Ramos (cell line): Measurements from ENCODE around the gene DHRS1.

ENCODE experiments used
- in situ Hi-C: fragments of 300-500 bp; cut with MboI; formaldehyde crosslinking; loops from one replicate; pipeline ENCODE4 v1.14.3; 2022; ENCODE audit warnings: low sequenced_read_pairs; ENCODE audit not compliant: unreplicated experiment

Gene DHRS1

DNA sequence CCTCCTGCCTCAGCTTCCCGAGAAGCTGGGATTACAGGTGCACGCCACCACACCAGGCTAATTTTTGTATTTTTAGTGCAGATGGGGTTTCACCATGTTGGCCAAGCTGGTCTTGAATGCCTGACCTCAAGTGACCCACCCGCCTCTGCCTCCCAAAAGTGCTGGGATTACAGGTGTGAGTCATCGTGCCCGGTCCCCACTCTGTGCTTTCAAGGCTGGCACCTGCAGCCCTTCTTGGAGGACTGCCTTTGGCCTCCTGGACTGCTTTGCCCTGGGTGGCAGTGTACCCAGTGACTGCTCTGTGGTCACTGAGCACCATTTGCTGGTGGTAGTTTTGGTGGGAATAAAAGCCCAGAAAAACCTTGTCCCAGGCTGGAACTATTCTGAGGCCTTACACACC is 12.6 kb downstream of the DHRS1 start:
- in situ Hi-C loops = no loop called here

DNA sequence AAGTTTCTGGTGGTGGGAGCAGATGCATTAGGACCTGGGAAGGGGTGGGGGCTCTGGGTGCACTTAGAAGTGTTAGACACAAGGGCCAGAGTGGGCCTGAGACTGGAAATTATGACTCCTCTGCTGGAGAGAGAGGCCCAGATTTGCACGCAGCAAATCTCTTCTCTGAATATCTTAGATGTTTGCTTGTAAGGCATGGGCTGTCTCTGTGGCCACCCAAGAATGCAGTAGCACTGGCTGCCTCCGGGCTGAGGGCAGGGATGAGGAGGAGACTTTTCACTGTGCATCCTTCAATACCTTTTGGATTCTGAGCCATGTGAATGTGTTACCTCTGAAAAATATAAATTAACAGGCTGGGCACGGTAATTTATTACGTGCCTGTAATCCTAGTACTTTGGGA is 14.2 kb downstream of the DHRS1 start:
- in situ Hi-C loops = no loop called here

DNA sequence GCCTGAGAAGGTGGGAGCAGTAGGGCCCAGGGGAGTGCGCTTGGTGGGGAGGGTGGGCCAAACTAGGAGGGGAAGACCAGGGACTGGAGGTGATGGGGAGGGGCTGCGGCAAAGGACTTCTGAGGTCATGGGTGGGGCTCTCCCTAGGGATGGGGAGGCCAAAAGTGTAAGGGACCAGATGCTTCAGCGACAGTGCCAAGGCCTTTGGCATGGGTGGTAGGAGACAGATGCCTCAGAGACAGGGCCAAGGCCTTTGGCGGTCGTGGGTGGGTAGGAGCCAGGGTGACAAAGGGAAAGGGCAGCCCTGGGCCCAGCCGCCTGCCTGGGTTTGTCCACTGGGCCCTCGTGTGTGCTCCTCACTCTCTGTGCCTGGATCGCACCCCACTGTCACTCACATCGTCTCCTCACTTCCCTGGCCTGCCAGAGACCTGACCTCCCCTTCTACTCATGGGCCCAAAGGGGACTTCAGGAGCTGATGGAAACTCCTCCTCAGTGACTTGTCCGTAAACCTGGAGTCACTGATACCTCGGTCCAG is 15.0 kb downstream of the DHRS1 start:
- in situ Hi-C loops = no loop called here

DNA sequence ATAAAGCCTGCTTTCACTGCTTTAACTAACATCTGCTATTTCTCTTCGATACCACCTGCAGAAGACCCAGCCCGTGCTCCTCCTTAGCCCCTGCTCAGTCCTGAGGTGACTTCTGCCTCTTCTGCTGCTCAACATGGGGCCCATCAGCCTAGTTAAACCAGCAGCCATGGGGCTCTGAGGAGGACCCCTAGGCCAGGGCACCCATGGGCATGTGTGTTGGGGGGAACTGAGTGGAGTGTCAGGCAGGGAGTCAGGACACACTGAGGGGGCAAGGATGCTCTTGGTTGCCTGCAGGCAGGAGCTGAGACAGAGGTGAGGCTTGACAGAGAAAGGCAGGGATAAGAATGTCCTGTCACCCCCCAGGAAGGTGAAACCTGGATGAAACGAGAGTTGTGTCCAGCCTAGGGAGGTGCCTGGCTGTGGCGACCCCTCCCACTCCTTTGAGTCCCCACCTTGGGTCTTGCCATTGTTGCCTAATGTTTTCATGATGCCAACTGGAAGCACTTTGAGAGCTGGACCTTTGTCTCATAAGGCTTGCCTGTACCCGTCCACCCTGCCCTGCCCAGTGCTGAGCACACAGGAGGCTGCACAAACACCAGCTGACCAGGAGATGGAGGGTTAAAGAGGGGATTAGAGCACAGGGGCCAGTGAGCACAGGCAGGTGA is 15.7 kb downstream of the DHRS1 start:
- in situ Hi-C loops = no loop called here

DNA sequence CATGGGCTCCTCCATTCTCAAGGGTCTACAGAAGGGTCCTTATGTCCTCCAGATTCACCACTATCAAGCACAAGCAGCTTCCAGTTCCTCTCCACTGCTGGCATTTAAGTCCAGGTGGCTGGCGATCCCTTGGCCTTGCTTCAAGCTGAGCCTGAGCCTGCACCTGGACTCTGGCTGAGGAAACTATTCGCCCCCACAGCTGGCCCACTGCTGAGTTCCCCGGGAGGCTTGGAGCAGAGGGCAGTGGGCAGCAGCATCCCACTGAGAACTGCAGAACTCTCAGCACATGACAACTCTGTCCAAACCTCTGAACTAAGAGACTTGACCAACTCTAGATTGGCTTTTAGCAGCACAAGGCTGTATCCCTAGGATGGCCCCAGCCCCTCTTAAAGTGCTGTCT is 16.8 kb downstream of the DHRS1 start:
- in situ Hi-C loops = no loop called here

DNA sequence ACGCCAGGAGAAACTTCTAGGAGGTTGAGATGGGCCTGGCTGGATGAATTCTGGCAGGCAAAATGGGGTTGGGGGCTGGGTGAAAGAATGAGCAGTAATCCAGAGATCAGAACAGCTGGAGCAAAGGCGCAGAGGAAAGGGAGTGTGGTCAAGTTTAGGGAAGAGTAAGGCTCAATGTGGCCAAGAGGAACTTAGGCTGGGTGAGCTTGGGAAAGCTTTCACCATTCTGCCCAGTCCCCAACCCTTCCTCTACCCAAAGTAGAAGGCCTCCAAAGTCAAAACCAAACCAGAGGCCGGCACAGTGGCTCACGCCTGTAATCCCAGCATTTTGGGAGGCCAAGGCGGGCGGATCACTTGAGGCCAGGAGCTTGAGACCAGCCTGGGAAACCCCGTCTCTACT is 17.9 kb downstream of the DHRS1 start:
- in situ Hi-C loops = no loop called here

DNA sequence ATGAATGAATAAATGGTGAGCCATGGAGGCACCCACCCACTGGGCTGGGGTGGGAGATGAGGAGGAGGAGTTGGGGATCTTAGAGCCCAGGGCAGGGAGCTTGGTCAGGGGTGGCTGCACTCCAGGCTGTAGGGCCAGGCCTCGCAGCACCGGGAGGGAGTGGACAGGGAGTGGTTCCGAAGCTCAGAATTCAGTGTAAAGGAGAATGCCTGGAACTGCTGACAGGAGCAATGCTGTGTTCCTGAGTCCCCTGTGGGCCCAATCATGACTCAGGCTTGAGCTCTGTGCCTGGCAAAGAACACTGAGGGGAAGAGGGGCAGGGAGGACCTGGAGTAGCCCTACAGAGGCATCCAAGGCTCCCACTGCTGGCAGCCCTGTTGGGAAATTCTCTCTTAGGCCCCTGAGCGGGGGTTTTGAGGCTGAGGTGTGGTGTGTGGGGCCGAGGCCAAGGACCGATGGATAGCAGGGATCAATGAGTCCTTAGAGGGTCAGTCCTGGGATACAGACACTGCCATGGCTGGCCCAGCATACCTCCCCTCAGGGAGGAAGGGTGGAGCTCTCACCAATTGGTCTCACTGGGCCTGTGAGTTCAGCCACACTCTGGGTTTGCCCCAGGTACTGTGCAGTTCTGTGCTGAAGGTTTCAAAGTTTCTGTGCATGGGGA is 18.7 kb downstream of the DHRS1 start:
- in situ Hi-C loops = no loop called here

DNA sequence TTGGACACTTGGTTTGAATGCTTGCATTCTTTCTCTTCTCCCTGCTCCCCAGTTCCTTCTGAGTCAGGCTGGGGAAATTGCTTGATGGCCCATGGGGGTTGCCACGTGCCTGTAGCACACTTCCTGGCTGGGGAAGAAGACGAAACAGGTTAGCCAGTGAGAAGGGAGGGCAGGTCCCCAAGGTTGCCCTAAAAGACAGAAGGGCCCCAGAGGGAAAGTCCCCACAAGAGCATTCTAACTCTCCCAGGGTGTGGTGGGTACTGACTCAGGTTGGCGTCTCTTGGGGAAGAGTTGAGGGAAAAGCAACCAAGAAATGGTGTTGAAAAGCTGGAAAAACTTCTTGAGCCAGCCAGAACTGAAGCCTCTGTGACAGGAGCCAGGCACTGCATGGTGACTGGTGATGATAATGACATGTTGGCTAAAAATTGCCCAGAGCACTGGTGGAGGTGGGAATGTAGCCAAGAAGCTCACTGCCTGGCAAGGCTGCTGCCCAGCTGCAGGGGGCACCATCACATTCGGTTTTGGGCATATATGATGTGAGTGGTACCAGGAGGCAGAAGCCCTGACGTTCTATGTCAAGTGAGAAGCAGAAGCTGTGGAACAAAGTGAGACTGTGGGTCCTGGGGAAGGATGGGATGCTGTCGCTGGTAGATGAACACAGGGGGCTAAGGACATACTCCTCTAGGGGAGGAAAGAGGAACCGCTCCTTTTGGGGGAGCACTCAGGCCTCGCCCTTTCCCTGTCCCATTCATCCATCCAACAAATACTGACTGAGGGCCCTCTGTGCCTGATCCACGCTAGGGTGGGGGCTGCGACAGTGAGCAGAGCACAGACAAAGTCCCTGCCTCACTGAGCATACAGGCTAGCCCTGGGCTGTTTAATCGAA is 20.0 kb downstream of the DHRS1 start:
- in situ Hi-C loops = no loop called here

DNA sequence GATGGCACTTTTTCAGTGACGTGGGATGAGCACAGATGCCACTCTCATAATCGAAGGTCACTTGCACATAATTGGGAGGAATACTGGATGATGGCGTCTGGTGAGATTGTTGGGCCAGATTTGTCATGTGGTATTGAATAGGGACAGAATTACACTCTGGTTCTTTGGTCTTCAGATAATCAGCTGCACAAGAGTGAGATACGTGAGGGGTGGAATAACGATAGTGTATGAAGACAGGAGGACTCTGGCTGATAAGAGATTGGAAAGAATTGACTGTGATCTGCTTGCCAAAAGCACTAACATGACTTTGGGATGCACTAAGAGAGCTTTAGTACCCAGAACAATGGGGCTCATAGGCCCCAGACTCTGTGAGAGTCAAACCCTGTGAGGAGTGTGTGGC is 21.2 kb downstream of the DHRS1 start:
- in situ Hi-C loops = no loop called here

DNA sequence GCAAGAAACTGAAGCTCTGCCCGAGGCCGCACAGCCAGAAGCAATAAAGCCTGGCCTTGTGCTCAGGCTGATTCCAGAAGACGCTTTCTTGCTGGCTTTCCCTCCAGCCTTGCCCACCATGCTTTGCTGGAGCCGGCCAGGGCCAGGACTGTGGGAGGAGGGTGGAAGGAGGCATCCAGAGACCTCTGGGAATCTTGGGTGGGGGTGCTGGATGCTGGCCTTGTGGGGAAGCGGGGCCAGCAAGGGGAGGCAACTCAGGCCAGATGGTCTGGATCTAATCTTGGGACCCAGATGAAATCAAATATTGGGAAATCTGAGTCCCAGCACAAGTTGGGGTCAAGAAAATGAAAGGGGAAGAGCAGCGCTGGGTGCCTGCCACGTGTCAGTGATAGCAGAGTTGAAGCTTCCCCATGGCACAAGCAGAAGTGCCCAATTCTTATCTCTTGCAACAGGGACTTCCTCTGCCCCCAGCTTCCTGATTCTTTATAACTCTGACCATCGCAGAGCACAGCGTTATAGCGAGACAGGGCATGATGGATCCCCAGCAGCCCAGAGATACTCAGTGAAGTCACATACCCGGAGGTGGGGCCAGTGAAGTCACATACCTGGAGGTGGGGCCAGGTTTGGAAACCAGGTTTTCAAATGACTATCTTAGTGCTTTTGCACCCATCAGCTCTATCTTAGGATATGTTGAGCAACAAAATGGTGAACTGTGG is 21.8 kb downstream of the DHRS1 start:
- in situ Hi-C loops = no loop called here

DNA sequence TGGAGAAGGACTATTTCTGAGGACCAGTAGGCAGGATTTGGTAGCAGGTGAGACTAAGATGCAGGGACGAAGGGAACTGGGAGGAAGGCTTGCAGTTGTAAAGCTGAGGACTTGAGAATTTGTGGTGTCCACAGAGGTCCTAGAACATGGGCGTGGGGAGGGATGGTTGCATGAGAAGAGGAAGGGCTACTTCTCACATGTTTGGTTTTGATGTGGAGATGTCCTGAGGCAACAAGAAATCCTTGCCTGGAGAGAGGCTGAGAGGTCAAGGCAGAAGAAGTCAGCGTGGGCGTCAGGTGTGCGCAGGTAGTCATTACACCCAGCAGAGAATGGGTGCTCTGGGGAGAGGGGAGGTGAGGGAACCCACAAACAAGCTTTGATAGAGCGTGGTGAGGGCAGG is 22.5 kb downstream of the DHRS1 start:
- in situ Hi-C loops = no loop called here

DNA sequence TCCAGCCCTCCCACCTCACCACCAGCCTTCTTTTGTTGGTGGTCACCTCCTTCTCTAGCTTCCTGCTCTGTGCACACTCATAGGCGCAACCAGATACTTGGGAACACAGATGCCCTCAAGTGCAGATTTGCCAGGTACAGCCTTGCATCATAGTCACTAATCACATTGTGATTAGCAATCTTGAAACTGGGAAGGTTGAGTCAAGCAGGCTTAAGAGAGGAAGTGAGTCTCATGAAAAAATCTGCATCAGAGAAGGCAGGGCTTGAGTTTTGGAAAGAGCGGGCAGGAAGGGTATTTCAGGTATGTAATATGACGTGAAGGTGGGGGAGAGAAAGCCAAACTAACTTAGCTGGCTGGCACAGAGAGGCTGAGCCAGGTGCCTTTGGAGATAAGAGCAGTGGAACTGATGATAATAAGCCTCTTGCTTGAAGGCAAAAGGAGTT is 25.5 kb downstream of the DHRS1 start:
- in situ Hi-C loops = no loop called here

DNA sequence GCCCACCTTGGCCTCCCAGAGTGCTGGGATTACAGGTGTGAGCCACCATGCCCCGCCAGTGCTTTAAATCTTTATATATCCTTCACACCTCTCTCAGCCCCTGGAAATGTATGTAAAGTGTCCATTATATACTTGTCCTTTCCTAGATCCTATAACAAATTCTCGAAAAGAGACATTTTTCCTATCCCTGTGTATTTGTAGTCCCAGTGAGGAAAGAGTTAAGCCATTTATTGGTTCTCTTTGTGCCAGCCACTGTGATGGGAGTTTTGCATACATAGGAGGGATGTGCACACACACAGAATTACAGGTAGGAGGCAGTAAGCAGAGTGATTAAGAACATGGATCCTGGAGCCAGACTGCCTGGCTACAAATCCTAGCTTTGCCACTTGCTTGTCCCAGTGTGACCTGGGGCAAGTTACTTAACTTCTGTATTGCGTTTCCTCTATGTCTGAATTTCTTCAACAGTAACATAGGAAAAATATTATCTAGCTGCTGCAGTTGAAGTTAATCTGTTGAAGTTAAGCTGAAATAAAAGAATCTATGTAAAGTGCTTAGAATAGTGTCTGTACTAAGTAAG is 26.1 kb downstream of the DHRS1 start:
- in situ Hi-C loops = no loop called here

DNA sequence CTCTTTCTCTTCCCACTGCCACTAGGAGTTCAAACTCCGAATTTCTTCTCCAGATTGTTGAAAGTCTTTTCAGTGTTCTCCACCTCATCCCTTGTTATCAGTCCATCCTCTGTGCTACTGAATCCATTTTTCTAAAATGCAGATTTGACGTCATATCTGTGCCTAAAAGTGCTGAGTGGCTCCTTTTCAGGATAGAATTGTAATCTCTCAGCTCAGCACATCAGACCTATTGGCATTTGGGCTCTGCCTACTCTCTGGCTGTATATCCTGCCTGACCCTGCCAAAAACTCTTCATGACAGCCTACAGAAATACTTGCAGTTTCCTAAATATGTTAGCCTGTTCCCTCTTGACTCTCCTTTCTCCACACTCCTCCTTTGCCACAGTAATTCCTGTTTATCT is 27.1 kb downstream of the DHRS1 start:
- in situ Hi-C loops = no loop called here

DNA sequence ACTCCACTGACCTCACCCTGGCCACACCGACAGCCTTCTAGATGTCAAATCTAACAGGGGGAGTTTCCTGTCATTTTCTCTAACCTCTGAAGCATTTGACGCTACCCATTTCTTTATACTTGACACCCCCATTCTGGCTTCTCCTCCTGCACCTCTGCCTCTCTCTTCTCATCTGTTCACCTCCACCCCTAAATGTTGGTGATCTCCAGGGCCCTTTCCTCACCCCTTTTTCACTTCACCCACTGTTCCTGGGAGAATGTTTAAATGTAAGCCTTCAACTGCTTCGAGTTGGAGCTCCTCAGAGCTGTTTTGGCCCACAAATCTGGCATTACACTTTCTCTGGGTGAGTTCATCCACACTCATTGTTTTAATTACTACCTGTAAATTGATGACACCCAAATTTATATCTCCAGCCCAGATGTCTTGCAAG is 27.7 kb downstream of the DHRS1 start:
- in situ Hi-C loops = no loop called here

DNA sequence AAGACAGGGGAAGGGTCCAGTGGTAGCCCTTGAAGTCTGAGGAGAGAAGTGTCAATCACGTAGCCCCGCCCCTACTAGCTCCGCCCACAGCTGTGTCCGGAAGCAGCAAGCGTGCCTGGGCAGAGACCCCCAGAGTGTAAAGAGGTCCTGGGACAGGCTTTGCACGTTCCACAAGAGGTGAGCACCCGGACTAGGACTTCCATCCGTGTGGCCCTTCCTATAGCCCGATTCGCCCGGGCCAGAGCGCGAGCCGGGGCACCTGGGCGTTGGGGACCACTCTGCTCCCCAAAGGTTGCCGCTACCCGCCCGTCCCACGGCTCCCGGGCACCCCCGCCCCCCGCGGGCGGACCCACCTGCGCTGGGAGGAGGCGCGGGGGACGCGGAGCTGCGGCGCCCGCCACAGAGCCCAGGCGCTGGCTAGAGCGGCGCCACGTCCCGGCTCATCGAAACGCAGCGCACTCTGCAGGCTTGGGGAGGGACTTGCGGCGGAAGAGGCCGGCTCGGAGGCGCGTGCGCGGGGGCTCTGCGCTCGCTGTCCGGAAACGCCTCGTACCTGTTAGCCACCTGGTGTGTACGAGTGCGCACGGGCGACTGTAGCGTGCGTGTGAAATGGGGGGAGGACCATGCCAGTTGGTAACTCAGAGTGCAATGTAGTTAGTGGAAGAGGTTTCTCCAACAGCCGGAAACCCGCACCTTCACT is 28.3 kb downstream of the DHRS1 start, which contains the start of gene RABGGTA:
Gene RABGGTA, minus strand, starts transcription at position 464 of the 700 bp plus-strand sequence. CDS start 482 bp downstream, outside the sequence.
- in situ Hi-C loops = no loop called here

DNA sequence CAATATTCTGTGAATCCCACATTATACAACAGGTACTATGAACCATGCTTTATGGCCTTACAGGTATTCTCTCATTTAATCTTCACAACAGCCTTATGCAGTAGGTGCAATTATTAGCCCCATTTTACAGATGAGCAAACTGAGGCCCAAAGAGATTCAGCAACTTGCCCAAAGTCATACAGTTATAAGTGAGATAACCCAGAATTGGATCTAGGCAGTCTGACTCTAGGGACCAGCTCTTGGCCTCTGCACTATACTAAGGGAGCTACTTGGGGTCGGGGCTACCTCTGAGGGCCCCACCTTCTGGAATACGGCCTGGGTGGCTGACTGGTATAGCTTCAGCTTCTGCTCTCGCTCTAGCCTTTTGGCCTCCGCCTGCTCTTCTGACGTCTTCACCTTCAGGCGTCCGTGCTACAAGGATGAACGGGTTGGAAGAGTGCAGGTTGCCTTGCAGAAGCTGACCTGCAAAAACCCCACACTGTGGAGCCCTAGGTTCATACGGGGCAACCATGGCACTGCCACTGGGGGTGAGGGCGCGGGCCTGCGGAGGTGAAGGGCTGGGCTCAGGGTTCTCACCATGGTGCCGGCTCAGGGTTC is 28.9 kb downstream of the DHRS1 start:
- in situ Hi-C loops = no loop called here

DNA sequence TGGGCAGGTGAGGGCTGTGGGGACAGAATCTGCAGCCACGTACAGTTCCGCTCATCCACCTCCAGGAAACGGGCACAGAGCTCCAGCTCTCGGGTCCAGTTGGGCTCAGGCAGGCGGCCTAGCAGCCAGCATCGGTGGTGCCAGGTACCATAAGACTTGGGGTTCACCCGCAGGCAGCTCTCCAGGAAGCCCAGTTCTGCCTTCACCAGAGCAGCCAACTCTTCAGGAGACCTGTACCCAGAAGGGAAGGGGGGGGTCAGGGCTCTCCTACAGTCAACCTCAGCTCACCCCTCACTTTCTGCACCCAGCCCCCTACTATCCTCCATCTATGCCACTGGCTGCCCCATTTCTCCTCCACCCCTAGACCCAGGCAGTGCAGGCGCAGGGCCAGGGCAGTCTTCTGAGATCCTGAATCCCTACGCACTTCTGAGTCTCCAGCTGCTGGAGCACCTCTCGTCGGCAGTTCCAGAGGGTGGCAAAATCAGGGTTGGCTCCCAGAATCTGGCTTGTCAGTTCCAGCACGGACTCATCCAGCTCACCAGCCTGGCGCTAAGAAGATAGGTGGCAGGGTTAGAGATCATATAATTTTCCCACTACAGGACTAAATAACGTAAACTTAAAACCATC is 29.6 kb downstream of the DHRS1 start:
- in situ Hi-C loops = no loop called here
